ENCODE measurements around the gene PARP8.
"Not testable (repeated sequence)": the region's sequence is repeated elsewhere in the genome, so short reads cannot be mapped to it uniquely, and the experiment has no call there.

- not testable (repeated sequence) for TF ChIP-seq EZH2 (IDR thresholded peaks at IDR 0.05; ENCODE audit: borderline replicate concordance, low read depth, low read length, severe bottlenecking); CTCF (IDR thresholded peaks at IDR 0.05; ENCODE audit: borderline replicate concordance, extremely low read depth, low read length, poor library complexity, severe bottlenecking)
These were observed 655 bp upstream of the PARP8 start for GRCh38 chr5:50665761-50666202.

Data from DND-41 (cell line).